ENCODE results near the gene VAMP8. TPM values are rescaled to one million over a fixed set of nuclear protein-coding genes. Genes with fewer than 3 reads are reported as not detected.
"Not testable (repeated sequence)": the region's sequence is repeated elsewhere in the genome, so short reads cannot be mapped to it uniquely, and the experiment has no call there.

Gene VAMP8
- total RNA-seq, 8 experiments from 2014 or later: 0.50 to 14.7 (median 2.0) TPM

- no peak overlapping the region for H3K27ac ChIP-seq
- in situ Hi-C loops (cut with MboI; ENCODE audit: low pct_unique_long_range_greater_than_20kb in 2 of 9, low sequenced_read_pairs in 9 of 9, unreplicated experiment in 9 of 9): no loop called here
- ATAC-seq (replicated peaks in 6 of 8): peak in 3 of 8 experiments; percentile 6 to 45 (median 28)
Observed at GRCh38 chr2:85605406-85606115, 28.2 kb downstream of the VAMP8 start.

GRCh38 chr2:85606116-85606455 lies 28.7 kb downstream of the VAMP8 start:
- H3K27ac ChIP-seq: peak overlapping the region in 1 of 2 donors; percentile 21

More at GRCh38 chr2:85605406-85606115, 28.2 kb downstream of the VAMP8 start:
- 4 to 67% (median 46%) methylated on average over 1 to 4 of the region's 4 CpGs; no CpG with 5 or more reads in 2 of the 10 experiments for WGBS, 10 experiments
- Histone ChIP-seq H3K4me1 (replicated peaks in 1 of 2) (peaks cover 17 to 29% of the 10 kb centered on the region in 2 donors), H3K4me3 (no peak overlapping the region)

GRCh38 chr2:85607268-85608215 lies 30.2 kb downstream of the VAMP8 start:
- Histone ChIP-seq H3K27ac (no peak overlapping the region), H3K4me1 (replicated peaks in 1 of 2) (peaks cover 17 to 31% of the 10 kb centered on the region in 2 donors), H3K4me3 (no peak overlapping the region)
- ATAC-seq (replicated peaks in 6 of 8): no peak
- 52 to 100% (median 94%) methylated on average over 1 to 6 of the region's 9 CpGs; no CpG with 5 or more reads in 1 of the 10 experiments for WGBS, 10 experiments
- in situ Hi-C loops (cut with MboI; ENCODE audit: low pct_unique_long_range_greater_than_20kb in 2 of 9, low sequenced_read_pairs in 9 of 9, unreplicated experiment in 9 of 9): no loop called here

More at GRCh38 chr2:85606116-85606455, 28.7 kb downstream of the VAMP8 start:
- H3K4me3 ChIP-seq: no peak overlapping the region
- H3K4me1 ChIP-seq (replicated peaks in 1 of 2): peaks cover 21 to 32% of the 10 kb centered on the region in 2 donors
- ATAC-seq (replicated peaks in 6 of 8): peak in 1 of 8 experiments; percentile 7
- 67 to 97% (median 87%) methylated on average over 1 to 7 of the region's 7 CpGs; no CpG with 5 or more reads in 1 of the 10 experiments for WGBS, 10 experiments
- in situ Hi-C loops (cut with MboI; ENCODE audit: low pct_unique_long_range_greater_than_20kb in 2 of 9, low sequenced_read_pairs in 9 of 9, unreplicated experiment in 9 of 9): no loop called here

GRCh38 chr2:85611217-85611704 lies 33.9 kb downstream of the VAMP8 start:
- H3K4me3 ChIP-seq: peak overlapping the region; percentile 82 to 98 (median 84)
- 0 to 33% (median 10%) methylated on average over 1 to 23 of the region's 24 CpGs; no CpG with 5 or more reads in 2 of the 10 experiments for WGBS, 10 experiments
- ATAC-seq (replicated peaks in 6 of 8): peak in 3 of 8 experiments; percentile 4 to 9 (median 5)
- peaks cover 6 to 23% of the 10 kb centered on the region in 2 donors for H3K4me1 ChIP-seq (replicated peaks in 1 of 2)
- in situ Hi-C loops (cut with MboI; ENCODE audit: low pct_unique_long_range_greater_than_20kb in 2 of 9, low sequenced_read_pairs in 9 of 9, unreplicated experiment in 9 of 9): no loop called here
- H3K27ac ChIP-seq: peak overlapping the region; percentile 67 to 87

GRCh38 chr2:85611705-85612587 lies 34.6 kb downstream of the VAMP8 start, which contains the start of gene C2orf68:
Gene C2orf68 (minus strand): TSS chr2:85612066. CDS start chr2:85611984, 82 bp downstream.
- in situ Hi-C loops (cut with MboI; ENCODE audit: low pct_unique_long_range_greater_than_20kb in 2 of 9, low sequenced_read_pairs in 9 of 9, unreplicated experiment in 9 of 9): no loop called here
- peak within 1 kb of the TSS; percentile 82 to 98 (median 84) for H3K4me3 ChIP-seq
- peaks cover 8 to 18% of the 10 kb centered on the region in 2 donors for H3K4me1 ChIP-seq (replicated peaks in 1 of 2)
- peak within 1 kb of the TSS; percentile 67 to 87 for H3K27ac ChIP-seq
- 0 to 52% (median 13%) methylated on average over 1 to 33 of the region's 73 CpGs for WGBS, 10 experiments
- peak; percentile 73 to 85 (median 82) for ATAC-seq (replicated peaks in 6 of 8)

GRCh38 chr2:85613717-85614515 lies 36.5 kb downstream of the VAMP8 start:
- 80 to 100% (median 98%) methylated on average over 1 to 9 of the region's 10 CpGs; no CpG with 5 or more reads in 2 of the 10 experiments for WGBS, 10 experiments
- Histone ChIP-seq H3K27ac (no peak overlapping the region), H3K4me3 (no peak overlapping the region), H3K4me1 (replicated peaks in 1 of 2) (peaks cover 15 to 24% of the 10 kb centered on the region in 2 donors)
- in situ Hi-C loops (cut with MboI; ENCODE audit: low pct_unique_long_range_greater_than_20kb in 2 of 9, low sequenced_read_pairs in 9 of 9, unreplicated experiment in 9 of 9): no loop called here
- ATAC-seq (replicated peaks in 6 of 8): no peak

GRCh38 chr2:85614757-85615156 lies 37.4 kb downstream of the VAMP8 start:
- H3K4me3 ChIP-seq; ATAC-seq (replicated peaks in 6 of 8); H3K27ac ChIP-seq; in situ Hi-C loops (cut with MboI; ENCODE audit: low pct_unique_long_range_greater_than_20kb in 2 of 9, low sequenced_read_pairs in 9 of 9, unreplicated experiment in 9 of 9): not testable (repeated sequence)
- WGBS, 10 experiments: 90 to 100% (median 97%) methylated on average over 2 to 5 of the region's 7 CpGs; no CpG with 5 or more reads in 6 of the 10 experiments
- H3K4me1 ChIP-seq (replicated peaks in 1 of 2): peaks cover 15 to 24% of the 10 kb centered on the region in 2 donors

GRCh38 chr2:85615413-85615728 lies 38.0 kb downstream of the VAMP8 start:
- Histone ChIP-seq H3K4me1 (replicated peaks in 1 of 2) (peaks cover 15 to 23% of the 10 kb centered on the region in 2 donors), H3K4me3 (peak overlapping the region in 4 of 5 donors; percentile 75 to 100 (median 92)), H3K27ac (peak overlapping the region in 1 of 2 donors; percentile 80)
- in situ Hi-C loops (cut with MboI; ENCODE audit: low pct_unique_long_range_greater_than_20kb in 2 of 9, low sequenced_read_pairs in 9 of 9, unreplicated experiment in 9 of 9): no loop called here
- no peak for ATAC-seq (replicated peaks in 6 of 8)
- WGBS, 10 experiments: 88 to 100% (median 100%) methylated on average over 1 to 5 of the region's 17 CpGs; no CpG with 5 or more reads in 5 of the 10 experiments

GRCh38 chr2:85617723-85618122 lies 40.3 kb downstream of the VAMP8 start:
- WGBS, 10 experiments: 87 to 100% (median 98%) methylated on average over 1 to 4 of the region's 5 CpGs
- in situ Hi-C loops (cut with MboI; ENCODE audit: low pct_unique_long_range_greater_than_20kb in 2 of 9, low sequenced_read_pairs in 9 of 9, unreplicated experiment in 9 of 9); H3K27ac ChIP-seq; ATAC-seq (replicated peaks in 6 of 8); H3K4me3 ChIP-seq: not testable (repeated sequence)
- H3K4me1 ChIP-seq (replicated peaks in 1 of 2): peaks cover 9 to 14% of the 10 kb centered on the region in 2 donors

- 0 to 100% (median 98%) methylated on average over 1 to 5 of the region's 6 CpGs; no CpG with 5 or more reads in 2 of the 10 experiments for WGBS, 10 experiments
- H3K27ac ChIP-seq: no peak overlapping the region
- H3K4me3 ChIP-seq: no peak overlapping the region
- in situ Hi-C loops (cut with MboI; ENCODE audit: low pct_unique_long_range_greater_than_20kb in 2 of 9, low sequenced_read_pairs in 9 of 9, unreplicated experiment in 9 of 9): no loop called here
- H3K4me1 ChIP-seq (replicated peaks in 1 of 2): peaks cover 9 to 13% of the 10 kb centered on the region in 2 donors
- peak in 2 of 8 experiments; percentile 3 to 7 for ATAC-seq (replicated peaks in 6 of 8)
Observed at GRCh38 chr2:85619617-85620016, 42.2 kb downstream of the VAMP8 start.

- Histone ChIP-seq H3K27ac (no peak overlapping the region), H3K4me1 (replicated peaks in 1 of 2) (peaks cover 8 to 9% of the 10 kb centered on the region in 2 donors), H3K4me3 (no peak overlapping the region)
- ATAC-seq (replicated peaks in 6 of 8): no peak
- WGBS, 10 experiments: 83 to 100% (median 100%) methylated on average over 1 of the region's 1 CpG; no CpG with 5 or more reads in 4 of the 10 experiments
- in situ Hi-C loops (cut with MboI; ENCODE audit: low pct_unique_long_range_greater_than_20kb in 2 of 9, low sequenced_read_pairs in 9 of 9, unreplicated experiment in 9 of 9): no loop called here
Observed at GRCh38 chr2:85621338-85621737, 44.0 kb downstream of the VAMP8 start.

All from motor neuron (in vitro differentiated cells).